SU-DHL-6 (cell line): ENCODE measurements around the gene ROBO2.

ENCODE experiments used
- H2AFZ ChIP-seq: fragments of 200-600 bp; sonication (generic); 2 replicates; pipeline ENCODE4 v1.6.1; 2014; ENCODE audit warnings: low read depth, mild to moderate bottlenecking, moderate library complexity, mixed read lengths, antibody characterized with exemption, low read length; ENCODE audit not compliant: severe bottlenecking
- H3F3A ChIP-seq: fragments of 200-600 bp; shearing (Covaris generic); 2 replicates; pipeline ENCODE4 v1.6.0; 2016; ENCODE audit warnings: antibody characterized with exemption, mild to moderate bottlenecking; ENCODE audit not compliant: insufficient read depth
- H3K27ac ChIP-seq: fragments of 200-600 bp; sonication (generic); 2 replicates; pipeline ENCODE4 v1.5.1; 2016; ENCODE audit warnings: low read depth, mild to moderate bottlenecking, low read length, moderate library complexity, mixed read lengths
- H3K27me3 ChIP-seq: fragments of 200-600 bp; sonication (generic), shearing (Covaris generic); 2 replicates; pipeline ENCODE4 v1.6.0; 2014; ENCODE audit warnings: mild to moderate bottlenecking, low read length
- H3K36me3 ChIP-seq: fragments of 200-600 bp; sonication (generic); 2 replicates; pipeline ENCODE4 v1.6.1; 2014; ENCODE audit warnings: mild to moderate bottlenecking, low read length, mixed read lengths
- H3K4me2 ChIP-seq: fragments of 300-600, 200-600 bp; shearing (Covaris generic), sonication (generic); 2 replicates; pipeline ENCODE4 v1.6.0; 2014; ENCODE audit warnings: low read length, low read depth, mild to moderate bottlenecking; ENCODE audit not compliant: poor library complexity, severe bottlenecking
- H3K4me3 ChIP-seq: fragments of 200-600 bp; sonication (generic); 2 replicates; pipeline ENCODE4 v1.5.1; 2014; ENCODE audit warnings: antibody characterized with exemption, low read length, mild to moderate bottlenecking, mixed read lengths; ENCODE audit not compliant: insufficient read depth, poor library complexity, severe bottlenecking
- H3K79me2 ChIP-seq: fragments of 200-600 bp; sonication (generic); 2 replicates; pipeline ENCODE4 v1.6.1; 2014; ENCODE audit warnings: mild to moderate bottlenecking, low read length, moderate library complexity; ENCODE audit not compliant: insufficient read depth
- H3K9ac ChIP-seq: fragments of 200-600 bp; sonication (generic); 2 replicates; pipeline ENCODE4 v1.7.0; 2014; ENCODE audit warnings: mild to moderate bottlenecking, low read length
- H3K9me2 ChIP-seq: fragments of 200-600 bp; sonication (generic); replicated peaks from 2 replicates; pipeline ENCODE4 v1.6.1; 2014; ENCODE audit warnings: low read length; ENCODE audit not compliant: insufficient read depth
- H3K9me3 ChIP-seq: fragments of 200-600 bp; sonication (generic); 2 replicates; pipeline ENCODE4 v1.6.1; 2014; ENCODE audit warnings: low read length, mixed read lengths; ENCODE audit not compliant: insufficient read depth
- H4K20me1 ChIP-seq: fragments of 200-600 bp; sonication (generic); 2 replicates; pipeline ENCODE4 v1.6.1; 2014; ENCODE audit warnings: low read depth, mild to moderate bottlenecking, antibody characterized with exemption, low read length, moderate library complexity, mixed read lengths
- CTCF ChIP-seq: fragments of 200-600 bp; sonication (generic); IDR thresholded peaks from one replicate; pipeline ENCODE4 v1.5.1; 2017; ENCODE audit warnings: antibody characterized with exemption, mild to moderate bottlenecking, low read length, moderate library complexity; ENCODE audit not compliant: insufficient read depth, poor library complexity, severe bottlenecking
- EZH2phosphoT487 ChIP-seq: fragments of 200-600 bp; sonication (generic), shearing (Covaris generic); conservative IDR thresholded peaks from 2 replicates; pipeline ENCODE4 v1.6.1; 2018; ENCODE audit warnings: mild to moderate bottlenecking, antibody characterized with exemption, low read length, moderate library complexity, mixed read lengths

The ROBO2 gene

GRCh38 chr3:77039606-77040171 lies at the start of gene ROBO2:
Gene ROBO2, plus strand, starts transcription at chr3:77040099. Its CDS starts 687 bp downstream, at chr3:77040786.
- no peaks in the 10 kb centered on the region for H3K9me3 ChIP-seq
- H3K4me3 ChIP-seq, result no peak within 1 kb of the TSS
- H3K9me2 ChIP-seq, result no peaks in the 10 kb centered on the region
- H3K9ac ChIP-seq, result no peak within 1 kb of the TSS
- no peaks in the 10 kb centered on the region for H4K20me1 ChIP-seq
- H3K79me2 ChIP-seq, result no peaks in the 10 kb centered on the region
- H3K36me3 ChIP-seq, result no peaks in the 10 kb centered on the region
- TF ChIP-seq CTCF, result no peak
- no peak for TF ChIP-seq EZH2phosphoT487
- no peak within 1 kb of the TSS for H3K4me2 ChIP-seq
- no peak within 1 kb of the TSS for H2AFZ ChIP-seq
- no peaks in the 10 kb centered on the region for H3F3A ChIP-seq
- H3K27me3 ChIP-seq, result no peaks in the 10 kb centered on the region
- H3K27ac ChIP-seq, result no peak within 1 kb of the TSS

- H3K4me3 ChIP-seq, result no peak overlapping the region
- TF ChIP-seq EZH2phosphoT487 (no peak), CTCF (no peak)
- no peaks in the 10 kb centered on the region for H3K79me2 ChIP-seq
- H3K36me3 ChIP-seq, result no peaks in the 10 kb centered on the region
- H3K9ac ChIP-seq, result no peak overlapping the region
- H3K27me3 ChIP-seq, result no peaks in the 10 kb centered on the region
- H2AFZ ChIP-seq, result no peak overlapping the region
- H3K27ac ChIP-seq, result no peak overlapping the region
- H3K9me3 ChIP-seq, result no peaks in the 10 kb centered on the region
- H4K20me1 ChIP-seq, result no peaks in the 10 kb centered on the region
- 0 out of 2 replicates have a peak, but pooled peaks cover 2% of the 10 kb centered on the region for H3K9me2 ChIP-seq
- no peak overlapping the region for H3K4me2 ChIP-seq
- H3F3A ChIP-seq, result no peaks in the 10 kb centered on the region
These were observed 49.3 kb upstream of the ROBO2 start for GRCh38 chr3:76990606-76991005.

- Histone ChIP-seq H4K20me1 (no peaks in the 10 kb centered on the region), H3K36me3 (no peaks in the 10 kb centered on the region), H3K27me3 (no peaks in the 10 kb centered on the region), H3K9me2 (0 out of 2 replicates have a peak, but pooled peaks cover 2% of the 10 kb centered on the region), H3K9me3 (no peaks in the 10 kb centered on the region), H3K4me3 (no peak overlapping the region), H2AFZ (no peak overlapping the region), H3K9ac (no peak overlapping the region), H3K27ac (no peak overlapping the region), H3F3A (no peaks in the 10 kb centered on the region), H3K79me2 (no peaks in the 10 kb centered on the region), H3K4me2 (no peak overlapping the region)
- TF ChIP-seq CTCF (no peak), EZH2phosphoT487 (no peak)
These were observed 48.7 kb upstream of the ROBO2 start for GRCh38 chr3:76991165-76991564.
